Mesenchymal stem cell (in vitro differentiated cells and primary cell): ENCODE results near the gene SNAP23. TPM values are rescaled to one million over a fixed set of nuclear protein-coding genes. Genes with fewer than 3 reads are reported as not detected.

Experiments
- DNase-seq: peaks from one replicate; pipeline ENCODE4 v3.0.0-alpha.2; 2013
- H2AFZ ChIP-seq: one replicate; pipeline ENCODE4 v1.6.1; 2013; ENCODE audit warnings: low read depth, mild to moderate bottlenecking, control low read depth, inconsistent platforms, low read length, moderate library complexity
- H2AK5ac ChIP-seq: 2 replicates; pipeline ENCODE4 v1.6.1; 2013; ENCODE audit warnings: low read length, moderate library complexity, mild to moderate bottlenecking, inconsistent platforms; ENCODE audit not compliant: severe bottlenecking
- H2BK120ac ChIP-seq: one replicate; pipeline ENCODE4 v1.6.1; 2013; ENCODE audit warnings: low read depth, mild to moderate bottlenecking, inconsistent platforms, low read length, moderate library complexity
- H2BK12ac ChIP-seq, 2 experiments: one replicate each; pipeline ENCODE4 v1.6.1; 2013; ENCODE audit warnings: inconsistent platforms in 2 of 2, low read length in 2 of 2, mild to moderate bottlenecking in 2 of 2, moderate library complexity in 2 of 2, control low read depth in 1 of 2
- H2BK15ac ChIP-seq: one replicate; pipeline ENCODE4 v1.6.1; 2013; ENCODE audit warnings: mild to moderate bottlenecking, low read depth, inconsistent platforms; ENCODE audit not compliant: poor library complexity, severe bottlenecking
- H2BK5ac ChIP-seq: 2 replicates; pipeline ENCODE4 v1.6.1; 2013; ENCODE audit warnings: low read depth, mild to moderate bottlenecking, low read length, control low read depth, inconsistent platforms; ENCODE audit not compliant: poor library complexity, severe bottlenecking
- H3K14ac ChIP-seq, 2 experiments: one replicate each; pipeline ENCODE4 v1.6.1; 2013; ENCODE audit warnings: inconsistent platforms in 2 of 2, low read length in 2 of 2, control low read depth in 1 of 2, mild to moderate bottlenecking in 1 of 2, moderate library complexity in 1 of 2
- H3K18ac ChIP-seq, 2 experiments: one replicate each; pipeline ENCODE4 v1.6.1; 2013; ENCODE audit warnings: inconsistent platforms in 2 of 2, low read length in 2 of 2, control low read depth in 1 of 2, low read depth in 1 of 2, mild to moderate bottlenecking in 1 of 2
- H3K23ac ChIP-seq, 2 experiments: one replicate each; pipeline ENCODE4 v1.6.1; 2013; ENCODE audit warnings: inconsistent platforms in 2 of 2, low read length in 2 of 2, mild to moderate bottlenecking in 2 of 2, moderate library complexity in 2 of 2, control low read depth in 1 of 2
- H3K27ac ChIP-seq: 2 replicates; pipeline ENCODE4 v1.5.1; 2013; ENCODE audit warnings: mild to moderate bottlenecking, moderate library complexity, low read length, control low read depth, inconsistent platforms; ENCODE audit not compliant: poor library complexity, severe bottlenecking
- H3K27me3 ChIP-seq, 2 experiments: 2 replicates each; pipeline versions ENCODE4 v1.6.1 to v1.7.0; 2013; ENCODE audit warnings: low read length in 2 of 2, mild to moderate bottlenecking in 2 of 2, moderate library complexity in 2 of 2, control low read depth in 1 of 2, inconsistent platforms in 1 of 2; ENCODE audit not compliant: control insufficient read depth in 1 of 2, insufficient read depth in 1 of 2
- H3K36me3 ChIP-seq, 2 experiments: 2 replicates each; pipeline versions ENCODE4 v1.6.1 to v1.7.0; 2013; ENCODE audit warnings: low read length in 2 of 2, control low read depth in 1 of 2, inconsistent platforms in 1 of 2, low read depth in 1 of 2, mild to moderate bottlenecking in 1 of 2; ENCODE audit not compliant: insufficient read depth in 2 of 2, control insufficient read depth in 1 of 2
- H3K4ac ChIP-seq, 2 experiments: one replicate each; pipeline ENCODE4 v1.6.1; 2013; ENCODE audit warnings: inconsistent platforms in 2 of 2, low read length in 2 of 2, mild to moderate bottlenecking in 2 of 2, moderate library complexity in 2 of 2, control low read depth in 1 of 2, low read depth in 1 of 2
- H3K4me1 ChIP-seq: 2 replicates; pipeline ENCODE4 v1.6.1; 2013; ENCODE audit warnings: low read depth, low read length, control low read depth; ENCODE audit not compliant: control insufficient read depth, insufficient read depth
- H3K4me2 ChIP-seq: 2 replicates; pipeline ENCODE4 v1.6.1; 2013; ENCODE audit warnings: low read length, mild to moderate bottlenecking, inconsistent platforms; ENCODE audit not compliant: poor library complexity, severe bottlenecking
- H3K4me3 ChIP-seq, 2 experiments: 2 replicates each; pipeline versions ENCODE4 v1.5.1 to v1.7.0; 2013; ENCODE audit warnings: low read length in 2 of 2, mild to moderate bottlenecking in 2 of 2, control low read depth in 1 of 2, low read depth in 1 of 2; ENCODE audit not compliant: insufficient read depth in 1 of 2
- H3K79me1 ChIP-seq: replicated peaks from 2 replicates; pipeline ENCODE4 v1.6.1; 2013; ENCODE audit warnings: mild to moderate bottlenecking, control low read depth, low read length, inconsistent platforms; ENCODE audit not compliant: poor library complexity, severe bottlenecking
- H3K9ac ChIP-seq: 2 replicates; pipeline ENCODE4 v1.7.0; 2013; ENCODE audit warnings: mild to moderate bottlenecking, low read length, moderate library complexity
- H3K9me3 ChIP-seq: 2 replicates; pipeline ENCODE4 v1.7.0; 2013; ENCODE audit warnings: mild to moderate bottlenecking, low read length; ENCODE audit not compliant: control insufficient read depth
- H4K8ac ChIP-seq: one replicate; pipeline ENCODE4 v1.6.1; 2013; ENCODE audit warnings: inconsistent platforms, mild to moderate bottlenecking, low read length, moderate library complexity
- H4K91ac ChIP-seq: one replicate; pipeline ENCODE4 v1.6.1; 2013; ENCODE audit warnings: mild to moderate bottlenecking, low read length, inconsistent platforms
- WGBS: methylation state at CpG from one replicate; pipeline ENCODE4 v1.1.7; 2013; ENCODE audit warnings: mixed read lengths; 5-methylcytosine and 5-hydroxymethylcytosine counted together
- polyA plus RNA-seq, 2 experiments: library from polyadenylated mRNA; stranded (reverse); fragments of 200-250 nt; gene quantifications; one replicate each; pipeline ENCODE4 v1.2.3, GENCODE V29; 2013

SNAP23 gene
- 52.7 TPM for polyA plus RNA-seq (2013, experiment 1 of 2)
- polyA plus RNA-seq (2013, experiment 2 of 2) = 52.4 TPM

DNA sequence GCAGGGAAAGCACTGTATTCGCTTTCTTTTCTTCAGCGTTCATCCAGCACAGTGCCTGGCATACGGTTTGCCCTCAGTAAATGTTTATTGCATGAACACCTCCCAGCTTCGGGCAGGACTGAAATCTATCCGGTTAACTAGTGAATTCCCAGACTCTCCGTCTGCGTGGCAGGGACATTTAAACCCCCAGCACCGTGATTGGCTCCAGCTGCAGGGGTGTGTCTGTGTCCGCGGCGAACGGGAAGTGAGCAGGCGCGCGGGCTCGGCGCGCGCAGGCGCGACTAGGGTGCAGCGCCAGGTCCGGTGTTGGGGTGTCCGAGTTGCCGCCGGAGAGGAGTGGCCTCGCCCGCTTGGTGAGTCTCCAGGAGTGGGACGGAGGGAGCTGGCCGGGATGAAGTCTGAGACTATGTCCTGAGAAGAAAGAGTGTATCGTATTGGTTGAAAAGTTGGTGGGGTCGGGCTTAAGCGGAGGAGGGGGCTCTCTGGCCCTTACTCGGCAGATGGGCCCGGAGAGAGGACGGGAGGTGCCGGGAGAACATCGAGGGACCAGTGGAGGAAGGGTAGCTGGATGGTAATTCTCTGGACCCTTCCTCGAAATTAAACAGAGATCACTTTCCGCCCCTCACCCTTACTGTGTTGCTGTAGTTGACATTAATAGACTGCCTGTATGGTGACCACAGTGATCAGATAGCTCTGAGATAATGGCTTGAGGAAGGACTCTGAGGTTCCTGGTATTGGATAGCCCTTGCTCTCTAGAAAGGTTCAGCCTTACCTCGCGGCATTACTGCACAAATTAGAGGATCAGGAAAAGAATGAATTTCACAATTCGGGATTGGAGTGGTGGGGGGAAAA is at the start of gene SNAP23:
Gene SNAP23 (plus strand): TSS at position 274 of the 852 bp plus-strand sequence. CDS start 16,213 bp downstream, outside the sequence.
- peak within 1 kb of the TSS in 1 of 2 experiments; percentile 43 for H2BK12ac ChIP-seq
- H3K9ac ChIP-seq = peak within 1 kb of the TSS; percentile 98
- H2AFZ ChIP-seq = peak within 1 kb of the TSS; percentile 87
- peaks cover 10% of the 10 kb centered on the region for H3K79me1 ChIP-seq
- WGBS = 1% methylated on average over 40 of the region's 43 CpGs
- peak within 1 kb of the TSS; percentile 74 to 96 for H3K4me3 ChIP-seq
- peak within 1 kb of the TSS; percentile 59 for H4K91ac ChIP-seq
- peaks cover 16% of the 10 kb centered on the region for H3K4me1 ChIP-seq
- peak within 1 kb of the TSS; percentile 56 for H3K4me2 ChIP-seq
- peak within 1 kb of the TSS in 1 of 2 experiments; percentile 83 for H3K14ac ChIP-seq
- H3K9me3 ChIP-seq = no peaks in the 10 kb centered on the region
- no peaks in the 10 kb centered on the region for H3K27me3 ChIP-seq
- H2AK5ac ChIP-seq = peak within 1 kb of the TSS; percentile 97
- H3K4ac ChIP-seq = peak within 1 kb of the TSS; percentile 27 to 81
- peak within 1 kb of the TSS; percentile 10 for H2BK5ac ChIP-seq
- peak within 1 kb of the TSS; percentile 72 to 76 for H3K18ac ChIP-seq
- H2BK120ac ChIP-seq = no peak within 1 kb of the TSS
- peaks cover 0 to 5% of the 10 kb centered on the region in 2 experiments for H3K36me3 ChIP-seq
- H2BK15ac ChIP-seq = peak within 1 kb of the TSS; percentile 33
- peak within 1 kb of the TSS; percentile 89 for H4K8ac ChIP-seq
- H3K23ac ChIP-seq = no peak within 1 kb of the TSS
- peak within 1 kb of the TSS; percentile 95 for H3K27ac ChIP-seq
- DNase-seq = peak; percentile 97

DNA sequence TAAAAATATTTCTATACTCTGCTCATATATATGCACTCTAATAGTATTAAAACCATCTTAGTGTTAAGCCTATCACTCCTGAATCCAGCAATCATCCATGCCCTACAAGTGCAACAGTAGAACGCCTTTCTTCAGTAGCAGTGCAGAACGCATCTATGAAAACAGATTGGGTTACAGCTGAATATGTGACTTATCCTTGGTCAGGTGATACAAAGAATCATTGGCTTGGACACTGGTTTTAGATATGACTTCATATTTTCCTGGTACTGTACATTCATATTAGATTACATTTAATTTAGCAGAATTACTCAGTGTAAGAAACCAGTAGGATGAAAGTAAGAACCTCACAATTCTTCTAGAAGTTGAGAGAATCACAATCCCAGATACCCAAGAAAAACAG is 47.8 kb upstream of the SNAP23 start:
- H3K23ac ChIP-seq = no peak overlapping the region
- no peak for DNase-seq
- no peak overlapping the region for H4K91ac ChIP-seq
- no peaks in the 10 kb centered on the region for H3K27me3 ChIP-seq
- H3K9ac ChIP-seq = no peak overlapping the region
- no peak overlapping the region for H3K18ac ChIP-seq
- H2AK5ac ChIP-seq = no peak overlapping the region
- no peaks in the 10 kb centered on the region for H3K9me3 ChIP-seq
- WGBS = 94% methylated on average over 2 of the region's 2 CpGs
- H3K14ac ChIP-seq = no peak overlapping the region
- H4K8ac ChIP-seq = no peak overlapping the region
- H2AFZ ChIP-seq = no peak overlapping the region
- H3K4me2 ChIP-seq = no peak overlapping the region
- no peak overlapping the region for H2BK120ac ChIP-seq
- H2BK5ac ChIP-seq = no peak overlapping the region
- H3K27ac ChIP-seq = no peak overlapping the region
- peaks cover 35 to 88% of the 10 kb centered on the region in 2 experiments for H3K36me3 ChIP-seq
- no peak overlapping the region for H2BK12ac ChIP-seq
- no peak overlapping the region for H3K4me3 ChIP-seq
- H3K4me1 ChIP-seq = peaks cover 2% of the 10 kb centered on the region
- no peak overlapping the region for H3K4ac ChIP-seq
- peaks cover 26% of the 10 kb centered on the region for H3K79me1 ChIP-seq
- H2BK15ac ChIP-seq = no peak overlapping the region

DNA sequence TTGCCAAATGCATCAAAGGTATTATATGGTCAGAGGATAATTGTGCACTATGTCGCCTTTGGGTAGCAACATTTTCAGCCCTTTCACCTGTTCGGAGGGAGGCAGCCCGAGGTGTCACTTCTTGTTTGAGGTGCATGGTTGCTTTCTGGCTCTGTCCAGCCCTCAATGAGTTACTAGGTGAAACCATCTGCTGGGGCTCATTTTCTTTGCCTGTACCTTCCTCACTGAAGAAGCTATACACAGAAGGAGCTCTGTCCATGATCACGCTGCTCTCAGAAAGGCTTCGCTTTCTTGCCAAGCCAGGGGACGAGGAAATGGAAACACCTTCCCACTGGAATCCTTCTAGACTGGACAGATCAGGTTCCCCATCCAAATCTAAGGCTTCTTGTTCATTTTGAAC is 47.2 kb upstream of the SNAP23 start:
- Histone ChIP-seq H2BK12ac (no peak overlapping the region), H3K27me3 (no peaks in the 10 kb centered on the region), H2BK120ac (no peak overlapping the region), H2BK15ac (no peak overlapping the region), H3K18ac (no peak overlapping the region), H3K4ac (no peak overlapping the region), H3K4me1 (peaks cover 2% of the 10 kb centered on the region), H3K36me3 (peaks cover 35 to 88% of the 10 kb centered on the region in 2 experiments), H4K8ac (no peak overlapping the region), H3K4me2 (no peak overlapping the region), H3K9me3 (no peaks in the 10 kb centered on the region), H2BK5ac (no peak overlapping the region), H3K4me3 (no peak overlapping the region), H3K79me1 (peaks cover 28% of the 10 kb centered on the region), H3K9ac (no peak overlapping the region), H3K14ac (no peak overlapping the region), H4K91ac (no peak overlapping the region), H2AK5ac (no peak overlapping the region), H2AFZ (no peak overlapping the region), H3K23ac (no peak overlapping the region), H3K27ac (no peak overlapping the region)
- no peak for DNase-seq
- WGBS = 99% methylated on average over 6 of the region's 6 CpGs

DNA sequence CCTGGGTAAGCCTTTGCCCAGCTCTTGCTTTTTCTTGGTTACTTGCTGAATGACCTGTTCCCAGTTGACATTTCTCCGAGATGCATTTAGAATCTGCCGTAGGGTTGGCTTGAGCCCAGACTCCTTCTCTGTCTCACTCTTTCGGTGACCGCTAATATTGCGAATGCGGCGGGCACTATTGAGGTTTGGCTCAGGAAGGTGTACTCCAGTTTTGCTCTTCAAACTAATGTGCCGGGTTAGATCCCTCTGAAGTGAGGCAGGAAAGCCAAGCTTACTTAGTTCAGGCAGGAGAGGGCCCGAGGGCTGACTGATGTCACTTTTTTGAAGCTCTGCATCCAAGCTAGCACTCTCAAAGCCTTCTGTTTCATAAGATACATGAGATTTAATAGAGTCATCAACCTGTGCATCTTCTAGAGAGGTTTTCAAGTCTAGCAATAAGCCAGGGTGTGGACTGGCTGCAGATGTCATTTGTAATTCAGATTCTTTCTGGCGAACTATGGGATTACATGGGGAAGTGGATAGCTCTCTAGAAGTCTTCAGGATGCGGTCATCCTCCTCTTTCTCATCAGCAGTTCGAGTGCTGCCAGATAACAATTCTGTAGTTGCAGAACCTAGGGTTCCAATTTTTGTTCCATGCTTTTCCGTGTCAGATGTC is 45.5 kb upstream of the SNAP23 start:
- no peak overlapping the region for H2AFZ ChIP-seq
- H4K8ac ChIP-seq = no peak overlapping the region
- no peak overlapping the region for H2BK12ac ChIP-seq
- H3K27ac ChIP-seq = no peak overlapping the region
- H3K14ac ChIP-seq = no peak overlapping the region
- H4K91ac ChIP-seq = no peak overlapping the region
- no peaks in the 10 kb centered on the region for H3K9me3 ChIP-seq
- H2BK15ac ChIP-seq = no peak overlapping the region
- peaks cover 3% of the 10 kb centered on the region for H3K4me1 ChIP-seq
- H2AK5ac ChIP-seq = no peak overlapping the region
- H3K4ac ChIP-seq = no peak overlapping the region
- 97% methylated on average over 13 of the region's 13 CpGs for WGBS
- no peak overlapping the region for H3K9ac ChIP-seq
- no peak overlapping the region for H2BK120ac ChIP-seq
- no peak overlapping the region for H2BK5ac ChIP-seq
- DNase-seq = no peak
- peaks cover 23% of the 10 kb centered on the region for H3K79me1 ChIP-seq
- peaks cover 26 to 85% of the 10 kb centered on the region in 2 experiments for H3K36me3 ChIP-seq
- H3K27me3 ChIP-seq = no peaks in the 10 kb centered on the region
- no peak overlapping the region for H3K23ac ChIP-seq
- no peak overlapping the region for H3K4me2 ChIP-seq
- H3K18ac ChIP-seq = no peak overlapping the region
- no peak overlapping the region for H3K4me3 ChIP-seq
